Measurements from ENCODE around the gene RETREG1.
"Not testable (repeated sequence)": the region's sequence is repeated elsewhere in the genome, so short reads cannot be mapped to it uniquely, and the experiment has no call there.

GRCh38 chr5:16436065-16436682, 180.6 kb downstream of the RETREG1 start:
- not testable (repeated sequence) for TF ChIP-seq CTCF, POLR2A (IDR thresholded peaks at IDR 0.05)

All from Peyer's patch (tissue), 4 donors.